ENCODE results near the gene TMCC1.
"Not testable (repeated sequence)": the region's sequence is repeated elsewhere in the genome, so short reads cannot be mapped to it uniquely, and the experiment has no call there.

The TMCC1 gene

DNA sequence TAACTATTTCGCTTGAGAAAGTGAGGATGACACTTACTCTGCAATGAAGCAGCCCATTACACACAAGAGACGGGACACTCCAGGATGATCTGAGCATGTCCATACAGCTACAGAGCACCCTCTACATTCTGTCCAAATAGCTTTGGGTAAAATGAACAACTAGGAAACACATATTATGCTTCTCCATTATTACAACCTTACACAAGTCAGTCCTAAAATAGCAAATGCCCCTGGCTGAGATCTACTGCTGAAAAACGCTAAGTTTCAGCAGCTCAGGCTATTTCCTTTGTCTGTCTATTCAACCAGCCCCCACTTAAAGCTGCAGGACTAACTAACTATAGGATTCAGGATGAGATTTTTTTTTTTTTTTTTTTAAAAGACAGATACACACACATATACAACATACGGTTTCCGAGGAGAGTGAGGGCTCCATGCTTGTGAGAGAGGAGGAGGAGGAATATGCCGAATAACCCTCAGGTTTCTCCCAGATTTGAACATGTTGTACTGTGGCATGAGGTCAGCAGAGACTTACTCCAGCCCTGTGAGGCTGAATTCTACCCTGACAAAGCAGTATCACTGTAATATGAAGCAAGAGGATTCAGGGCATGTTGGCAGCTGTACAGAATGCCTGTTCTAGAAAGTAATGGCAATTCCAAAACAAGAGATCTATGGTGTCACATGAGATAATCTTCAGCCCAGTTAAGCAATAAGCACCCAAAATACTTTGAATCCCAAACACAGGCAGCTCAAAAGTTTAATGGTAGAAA is 169.8 kb downstream of the TMCC1 start:
- peak; percentile 96 for DNase-seq (ENCODE audit: low read depth)

DNA sequence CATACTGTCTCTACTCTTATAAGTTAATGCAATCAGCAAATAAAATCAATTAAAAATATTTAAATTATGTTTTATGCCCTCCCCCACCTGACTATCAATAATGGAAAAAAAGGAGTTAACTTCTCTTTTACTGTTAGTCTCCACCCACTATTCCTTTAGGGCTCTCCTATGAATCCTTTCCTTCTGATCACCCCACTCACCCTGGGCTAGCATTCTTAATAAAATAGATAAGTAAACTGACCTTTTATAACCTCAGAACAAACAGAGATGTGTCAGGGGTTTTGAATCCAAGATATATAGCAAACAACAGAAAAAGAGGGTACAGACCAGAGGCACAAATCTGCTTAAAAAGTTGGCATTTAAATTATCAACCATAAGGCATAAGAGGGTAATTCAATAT is 171.0 kb downstream of the TMCC1 start:
- DNase-seq (ENCODE audit: low read depth): no peak

DNA sequence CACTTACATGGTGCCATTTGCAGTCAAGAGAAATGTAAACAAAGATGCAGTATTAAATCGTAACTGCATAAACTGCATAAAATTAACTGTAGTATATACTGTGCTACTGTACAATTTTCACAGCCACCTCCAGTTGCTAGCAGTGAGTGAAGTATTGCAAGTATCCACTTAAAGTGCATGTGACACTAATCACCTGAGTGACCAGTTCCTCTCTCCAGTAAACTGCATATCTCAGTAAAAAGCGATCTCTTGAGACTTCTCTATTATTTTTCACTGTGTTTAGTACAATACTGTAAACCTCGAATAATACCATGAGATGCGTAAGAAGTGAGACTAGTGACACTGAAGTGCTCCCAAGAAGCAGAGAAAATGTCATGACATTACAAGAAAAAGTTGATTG is 175.3 kb downstream of the TMCC1 start:
- DNase-seq (ENCODE audit: low read depth): no peak

DNA sequence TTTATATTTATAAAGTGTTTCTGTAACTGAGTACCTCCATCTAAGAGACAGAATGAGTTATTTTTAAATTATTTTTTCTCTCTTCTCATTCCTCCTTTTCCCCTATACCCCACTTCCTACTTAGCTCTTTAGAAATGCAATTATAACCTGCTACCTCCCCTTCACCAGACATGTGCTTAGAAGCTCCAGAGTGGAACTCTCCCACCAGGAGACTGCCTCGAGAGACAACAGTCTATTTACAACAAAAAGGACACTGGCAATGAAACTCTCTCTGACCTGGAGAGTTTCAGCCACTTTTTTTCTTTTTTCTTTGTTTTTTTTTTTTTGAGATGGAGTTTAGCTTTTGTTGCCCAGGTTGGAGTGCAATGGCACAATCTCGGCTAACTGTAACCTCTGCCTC is 177.7 kb downstream of the TMCC1 start:
- DNase-seq (ENCODE audit: low read depth): no peak

DNA sequence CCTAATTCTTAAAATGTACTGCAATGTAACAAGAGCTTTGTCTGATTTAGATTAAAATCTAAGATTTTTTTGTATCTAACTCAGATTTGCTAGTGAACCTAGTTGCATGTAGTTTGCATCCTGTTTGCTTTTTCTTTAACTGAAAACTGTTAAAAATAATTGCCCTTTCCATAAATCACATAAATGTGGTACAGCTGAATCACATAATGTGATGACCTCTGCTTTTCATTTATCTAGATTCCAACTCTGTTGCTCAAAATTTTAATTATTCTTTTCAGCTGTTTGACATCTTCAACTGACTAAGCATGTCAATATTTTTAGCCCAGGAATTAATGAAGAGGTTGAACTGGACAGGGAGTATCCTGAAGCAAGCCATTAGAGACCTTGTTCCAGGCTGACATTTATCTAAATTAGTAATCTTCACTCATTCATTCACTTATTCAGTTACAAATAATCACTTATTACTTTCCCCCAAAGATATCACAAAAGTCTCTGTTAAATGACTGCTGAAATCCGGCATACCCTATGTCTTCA is 185.1 kb downstream of the TMCC1 start:
- DNase-seq (ENCODE audit: low read depth): no peak

DNA sequence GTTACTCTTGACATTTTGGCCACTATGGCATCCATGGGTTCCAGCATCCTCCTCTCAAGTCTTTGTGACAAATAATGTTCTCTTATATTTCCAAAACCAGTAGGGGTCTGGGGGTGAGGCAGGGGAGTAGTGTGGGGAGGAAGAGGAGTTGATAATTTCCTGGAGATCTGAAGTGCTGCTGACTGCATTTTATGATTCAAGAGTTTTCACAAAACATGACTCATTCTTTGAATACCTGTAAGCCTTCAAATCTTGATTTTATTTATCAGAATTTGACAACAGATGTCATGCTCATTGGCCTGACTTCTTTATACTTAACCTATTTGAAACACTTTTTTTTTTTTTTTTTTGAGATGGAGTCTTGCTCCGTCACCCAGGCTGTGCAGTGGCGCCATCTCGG is 188.2 kb downstream of the TMCC1 start:
- DNase-seq (ENCODE audit: low read depth): no peak

DNA sequence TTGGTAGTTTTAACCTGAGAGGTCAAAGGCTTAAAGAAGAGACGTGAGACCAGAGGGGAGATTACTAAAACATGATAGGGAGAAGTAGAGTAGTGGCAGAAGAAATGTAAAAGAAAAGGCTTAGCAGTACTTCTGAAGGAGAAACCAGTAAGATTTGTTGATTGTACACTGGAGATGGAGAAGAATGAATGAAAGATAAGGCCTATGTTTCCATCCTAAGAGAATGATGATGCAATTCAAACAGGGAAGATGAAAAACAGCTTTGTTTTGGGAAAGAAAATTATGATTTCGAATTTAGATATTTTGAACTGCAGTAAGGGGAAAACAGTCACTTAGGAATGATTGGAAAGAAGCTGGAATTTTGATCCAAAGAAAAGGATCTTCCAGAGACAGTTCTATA is 189.6 kb downstream of the TMCC1 start:
- no peak for DNase-seq (ENCODE audit: low read depth)

DNA sequence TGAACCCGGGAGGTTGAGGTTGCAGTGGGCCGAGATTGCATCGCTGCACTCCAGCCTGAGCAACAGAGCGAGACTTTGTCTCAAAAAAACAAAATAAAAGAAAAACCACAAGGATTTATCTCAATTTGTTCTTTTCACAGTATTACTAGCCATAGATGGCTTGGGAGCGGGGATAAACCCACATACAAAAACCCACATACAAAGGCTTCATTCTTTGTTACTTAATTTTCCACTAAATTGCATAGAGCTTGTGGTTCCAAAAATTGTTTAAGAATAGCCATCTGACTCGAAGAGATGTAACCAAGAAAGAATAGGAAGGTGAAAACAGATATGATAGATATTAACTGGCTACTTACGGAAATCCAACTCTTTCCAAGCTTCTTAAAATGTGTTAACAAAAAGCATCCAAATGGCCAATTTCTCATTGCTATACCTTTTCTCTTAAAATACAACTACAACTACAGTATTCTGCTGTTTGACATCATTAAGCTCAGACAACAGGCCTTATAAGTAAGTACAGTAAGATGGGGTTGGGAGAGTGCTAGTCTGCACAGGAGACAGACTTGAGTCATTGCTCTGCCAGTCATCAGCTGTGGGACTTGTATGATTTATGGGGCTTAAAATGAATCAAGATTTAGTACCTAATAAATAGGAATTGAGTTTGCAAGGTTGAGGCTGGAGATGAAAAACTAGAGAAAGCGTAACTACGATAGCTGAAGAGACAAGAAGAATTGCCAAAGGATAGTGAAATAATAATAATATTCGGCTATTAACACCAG is 190.4 kb downstream of the TMCC1 start:
- no peak for DNase-seq (ENCODE audit: low read depth)

DNA sequence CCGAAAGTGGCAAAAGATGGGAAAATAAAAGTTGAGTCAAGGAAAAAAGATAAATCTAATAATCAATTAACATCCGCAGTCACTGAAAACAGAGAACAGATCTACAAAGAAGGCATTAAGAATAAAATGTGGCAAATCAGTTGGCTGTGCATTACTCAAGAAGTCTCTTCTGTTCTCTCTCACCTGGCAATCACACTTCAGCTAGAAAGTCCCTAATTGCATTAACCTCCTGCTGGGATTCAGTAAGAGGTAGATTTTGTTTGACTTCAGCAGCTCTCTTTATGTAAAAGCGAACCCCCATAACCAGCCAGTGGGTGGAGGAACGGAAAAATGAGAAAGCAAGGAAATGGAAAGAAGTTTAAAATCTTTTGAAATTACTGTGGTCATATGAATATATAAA is 192.3 kb downstream of the TMCC1 start:
- DNase-seq (ENCODE audit: low read depth): no peak

DNA sequence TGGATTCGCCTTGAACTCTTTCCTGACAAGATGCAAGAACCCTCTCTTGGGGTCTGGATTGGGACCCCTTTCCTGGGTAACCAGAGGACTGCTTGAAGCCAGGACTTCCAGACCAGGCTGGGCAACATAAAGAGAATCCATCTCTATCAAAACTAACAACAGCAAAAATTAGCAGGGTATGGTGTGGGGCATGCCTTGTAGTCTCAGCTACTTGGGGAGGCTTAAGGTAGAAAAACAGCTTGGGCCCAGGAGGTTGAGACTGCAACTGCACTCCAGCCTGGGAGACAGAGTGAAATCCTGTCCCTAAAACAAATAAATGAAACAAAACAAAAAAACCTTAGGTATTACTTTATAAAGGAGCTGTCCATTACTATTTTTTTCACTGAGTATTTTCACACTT is 193.9 kb downstream of the TMCC1 start:
- no peak for DNase-seq (ENCODE audit: low read depth)

DNA sequence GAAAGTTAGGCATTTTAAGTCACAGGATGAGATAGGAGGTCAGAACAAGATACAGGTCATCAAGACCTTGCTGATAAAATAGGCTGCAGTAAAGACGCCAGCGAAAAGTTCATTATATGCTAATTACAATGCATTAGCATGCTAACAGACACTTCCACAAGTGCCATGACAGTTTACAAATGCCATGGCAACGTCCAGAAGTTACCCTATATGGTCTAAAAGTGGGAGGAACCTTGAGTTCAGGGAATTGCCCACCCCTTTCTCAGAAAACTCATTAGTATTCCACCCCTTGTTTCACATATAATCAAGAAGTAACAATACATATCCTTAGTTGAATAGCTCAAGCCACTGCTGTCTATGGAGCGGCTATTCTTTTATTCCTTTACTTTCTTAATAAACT is 194.3 kb downstream of the TMCC1 start:
- DNase-seq (ENCODE audit: low read depth): no peak

DNA sequence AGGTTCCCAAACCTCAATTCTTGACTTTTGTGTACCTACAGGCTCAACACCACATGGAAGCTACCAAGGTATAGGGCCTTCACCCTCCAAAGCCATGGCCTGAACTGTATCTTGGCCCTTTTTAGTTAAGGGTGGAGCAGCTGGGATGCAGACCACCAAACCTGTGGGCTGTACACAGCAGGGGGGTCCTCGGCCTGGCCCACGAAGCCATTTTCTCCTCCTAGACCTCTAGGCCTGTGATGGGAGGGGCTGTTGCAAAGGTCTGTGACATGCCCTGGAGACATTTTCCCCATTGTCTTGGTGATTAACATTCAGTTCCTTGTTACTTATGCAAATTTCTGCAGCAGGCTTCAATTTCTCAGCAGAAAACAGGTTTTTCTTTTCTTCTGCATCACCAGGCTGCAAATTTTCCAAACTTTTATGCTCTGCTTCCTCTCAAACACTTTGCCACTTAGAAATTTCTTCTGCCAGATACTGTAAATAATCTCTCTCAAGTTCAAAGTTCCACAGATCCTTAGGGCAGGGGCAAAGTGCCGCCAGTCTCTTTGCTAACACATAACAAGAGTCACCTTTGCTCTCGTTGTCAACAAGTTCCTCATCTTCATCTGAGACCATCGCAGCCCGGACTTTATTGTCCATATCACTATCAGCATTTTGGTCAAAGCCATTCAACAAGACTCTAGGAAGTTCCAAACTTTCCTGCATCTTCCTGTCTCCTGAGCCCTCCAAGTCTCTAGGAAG is 196.1 kb downstream of the TMCC1 start:
- DNase-seq (ENCODE audit: low read depth): no peak

DNA sequence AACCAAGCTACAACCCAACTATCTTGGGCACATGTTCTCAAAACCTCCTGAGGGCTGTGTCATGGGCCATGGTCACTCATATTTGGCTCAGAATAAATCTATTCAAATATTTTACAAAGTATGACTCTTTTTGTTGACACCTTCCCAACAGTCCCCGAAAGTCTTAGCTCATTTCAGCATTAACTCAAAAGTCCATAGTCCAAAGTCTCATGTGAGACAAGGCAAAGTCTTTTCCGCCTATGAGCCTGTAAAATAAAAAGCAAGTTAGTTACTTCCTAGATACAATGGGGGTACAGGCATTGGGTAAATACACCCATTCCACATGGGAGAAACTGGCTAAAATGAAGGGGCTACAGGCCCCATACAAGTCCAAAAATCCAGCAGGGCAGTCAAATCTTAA is 197.1 kb downstream of the TMCC1 start:
- DNase-seq (ENCODE audit: low read depth): not testable (repeated sequence)

DNA sequence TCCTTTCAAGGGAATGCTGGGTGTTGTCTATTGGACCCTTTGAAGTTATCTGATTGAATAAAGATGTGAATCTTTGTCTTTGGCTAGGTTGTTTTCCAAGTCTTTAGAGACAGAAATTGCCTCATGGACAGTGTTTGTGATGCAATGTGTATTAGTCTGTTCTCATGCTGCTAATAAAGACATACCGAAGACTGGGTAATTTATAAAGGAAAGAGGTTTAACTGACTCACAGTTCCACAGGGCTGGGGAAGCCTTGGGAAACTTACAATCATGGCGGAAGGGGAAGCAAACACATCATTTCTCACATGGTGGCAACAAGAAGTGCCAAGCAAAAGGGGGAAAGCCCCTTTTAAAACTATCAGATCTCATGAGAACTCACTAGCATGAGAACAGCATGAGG is 198.3 kb downstream of the TMCC1 start:
- DNase-seq (ENCODE audit: low read depth): peak; percentile 84

DNA sequence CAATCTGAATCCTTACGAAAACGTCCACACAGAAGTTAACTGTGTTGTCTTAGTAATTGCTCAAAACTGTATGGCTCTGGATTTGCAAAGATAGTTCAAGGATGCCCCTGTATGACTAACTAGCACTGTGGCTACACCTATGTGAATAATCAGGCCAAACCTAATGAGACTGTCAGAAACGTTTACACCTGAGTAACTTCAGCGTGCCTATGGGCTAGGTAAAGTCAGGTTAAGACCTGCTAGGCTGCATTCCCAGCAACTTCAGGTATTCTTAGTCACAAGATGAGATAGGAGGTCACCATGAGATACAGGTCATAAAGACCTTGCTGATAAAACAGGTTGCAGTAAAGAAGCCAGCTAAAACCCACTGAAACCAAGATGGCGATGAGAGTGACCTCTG is 199.3 kb downstream of the TMCC1 start:
- DNase-seq (ENCODE audit: low read depth): no peak

DNA sequence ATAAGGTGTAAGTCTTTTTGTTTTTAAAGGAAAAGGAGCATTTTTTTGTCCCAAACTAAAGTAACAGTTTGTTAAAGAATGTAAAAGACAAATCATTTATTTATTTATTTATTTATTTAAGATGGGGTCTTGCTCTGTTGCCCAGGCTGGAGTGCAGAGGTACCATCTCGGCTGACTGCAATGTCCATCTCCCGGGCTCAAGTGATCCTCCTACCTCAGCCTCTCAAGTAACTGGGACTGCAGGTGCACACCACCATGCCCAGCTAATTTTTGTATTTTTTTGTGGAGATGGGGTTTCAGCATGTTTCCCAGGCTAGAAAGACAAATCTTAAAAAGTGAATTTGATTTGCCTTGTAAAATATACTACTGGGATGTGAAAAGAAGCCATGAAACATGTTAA is 200.8 kb downstream of the TMCC1 start:
- DNase-seq (ENCODE audit: low read depth): no peak

DNA sequence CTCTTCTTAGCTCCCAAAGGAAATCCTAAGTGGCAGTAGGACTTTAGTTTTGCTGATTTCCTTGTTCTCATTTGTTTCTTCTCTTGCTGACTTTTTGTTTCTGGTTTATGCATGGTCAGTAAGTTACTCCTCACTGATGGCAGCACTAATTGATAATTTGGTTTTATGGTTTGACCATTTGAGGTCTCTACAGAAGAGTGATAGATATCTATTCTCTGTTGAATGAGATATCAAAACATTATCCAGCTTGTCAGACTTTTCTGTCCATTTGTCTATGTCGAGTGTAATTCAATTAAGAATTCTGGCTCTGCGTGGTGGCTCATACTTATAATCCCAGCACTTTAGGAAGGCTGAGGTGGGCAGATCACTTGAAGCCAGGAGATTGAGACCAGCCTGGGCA is 202.5 kb downstream of the TMCC1 start:
- DNase-seq (ENCODE audit: low read depth): no peak

DNA sequence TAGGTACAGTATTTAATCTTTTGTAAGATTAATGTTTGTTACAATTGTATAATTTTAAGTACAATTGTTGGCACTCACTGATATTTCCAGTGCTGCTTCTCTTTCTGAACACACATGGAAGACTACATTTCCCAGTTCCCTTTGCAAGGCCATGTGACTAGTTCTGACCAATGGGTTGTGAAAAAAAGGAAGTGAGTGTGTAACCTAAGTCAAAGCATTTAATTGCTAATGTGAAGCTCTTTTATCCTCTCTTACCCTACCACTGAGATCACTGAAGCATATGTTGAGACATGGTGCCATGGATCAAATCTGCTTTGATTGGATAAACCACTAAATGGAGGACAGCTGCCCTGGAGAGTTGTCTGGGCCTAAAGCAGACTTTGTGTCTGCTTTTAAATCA is 203.1 kb downstream of the TMCC1 start:
- peak; percentile 58 for DNase-seq (ENCODE audit: low read depth)

DNA sequence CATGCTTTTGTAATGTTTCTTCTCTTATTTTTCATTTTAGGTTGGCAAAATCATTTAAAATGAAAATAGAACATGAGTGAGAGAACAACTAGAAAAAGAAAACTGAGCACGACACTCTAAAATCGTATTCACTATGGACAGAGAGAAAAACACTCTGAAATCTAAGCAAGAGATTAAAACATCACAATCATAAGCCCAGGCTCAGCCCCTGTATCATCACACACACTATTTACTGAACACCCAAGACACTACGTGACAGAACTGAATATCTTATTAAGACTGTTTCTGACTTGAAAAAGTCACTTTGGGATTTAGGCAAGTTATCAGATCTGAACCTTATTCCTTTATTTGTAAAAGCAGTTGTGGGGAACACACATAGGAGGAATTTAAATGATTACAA is 204.5 kb downstream of the TMCC1 start:
- DNase-seq (ENCODE audit: low read depth): no peak

DNA sequence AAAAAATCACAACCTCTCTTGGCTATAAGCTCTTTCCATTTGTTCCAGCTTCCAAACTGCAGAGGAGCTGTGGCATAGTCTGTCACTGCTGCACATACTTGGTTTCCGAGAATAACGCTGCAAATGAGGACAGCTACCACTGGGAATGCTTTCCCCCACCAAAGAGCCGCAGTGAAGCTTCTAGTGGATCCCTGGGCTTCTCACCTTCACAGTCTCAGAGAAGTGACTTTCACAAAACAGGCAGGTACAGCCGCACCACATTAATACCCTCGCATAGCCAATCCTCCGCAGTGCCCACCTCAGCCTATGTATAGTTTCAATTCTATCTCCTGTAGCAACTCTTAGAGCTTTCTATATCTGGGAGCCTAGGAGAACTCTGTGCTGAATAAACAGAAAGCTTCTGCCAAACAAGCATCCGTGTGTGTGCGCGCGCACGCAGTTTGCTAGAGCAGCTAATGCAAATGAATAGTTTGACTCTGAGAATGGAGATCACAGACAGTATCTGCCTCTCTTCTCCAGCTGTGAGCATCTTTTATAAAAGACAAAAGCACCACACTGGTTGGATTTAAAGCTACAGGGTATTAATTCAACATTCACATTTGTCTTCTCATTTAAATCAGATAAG is 205.1 kb downstream of the TMCC1 start:
- peak; percentile 69 for DNase-seq (ENCODE audit: low read depth)

DNA sequence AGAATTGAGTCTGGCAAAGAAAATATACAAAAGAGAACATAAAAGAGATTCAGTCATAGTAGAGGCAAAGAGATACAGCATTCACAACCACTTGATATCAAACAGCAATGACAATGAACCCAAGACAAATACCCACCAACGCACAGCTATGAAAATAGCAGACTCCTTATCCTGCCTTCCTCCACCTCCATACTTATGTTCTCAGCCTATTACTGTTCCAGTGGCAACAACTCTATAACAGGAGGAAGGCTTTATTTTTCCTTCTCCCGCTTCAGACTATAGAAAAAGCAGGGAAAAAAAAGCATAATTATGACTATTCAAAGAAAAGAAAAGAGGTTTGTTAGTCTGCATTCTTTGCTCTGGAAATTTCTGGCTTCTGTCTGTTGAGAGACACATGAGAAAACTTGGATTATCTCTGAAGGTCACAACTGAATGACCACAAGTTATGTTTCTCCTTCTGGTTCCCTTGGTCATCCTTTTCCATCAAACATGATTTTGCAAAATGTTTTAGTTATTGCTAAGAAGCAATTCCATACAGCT is 205.9 kb downstream of the TMCC1 start:
- DNase-seq (ENCODE audit: low read depth): no peak

DNA sequence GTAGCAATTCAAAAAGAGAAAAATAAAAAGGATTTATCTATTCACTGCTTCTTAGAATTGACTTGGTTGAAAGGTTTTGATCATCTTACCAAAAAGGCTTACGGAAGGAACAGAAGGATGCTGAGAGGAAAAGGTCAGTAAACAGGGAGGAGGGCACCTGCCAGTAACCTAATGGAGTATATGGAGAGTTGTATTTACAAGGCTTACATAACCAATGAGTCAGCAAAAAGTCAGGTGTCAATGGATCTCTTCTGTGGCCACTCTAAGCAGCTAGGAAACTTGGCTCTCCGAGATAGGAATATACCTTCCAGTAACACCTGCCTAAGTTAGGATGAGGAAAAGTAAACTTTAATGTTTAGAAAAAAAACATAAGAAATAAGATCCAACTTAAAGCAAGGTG is 206.6 kb downstream of the TMCC1 start:
- no peak for DNase-seq (ENCODE audit: low read depth)

Measured in fibroblast of gingiva (primary cell).